RWPE1 (cell line): ENCODE data around the gene EFS.
"Not testable (repeated sequence)": the region's sequence is repeated elsewhere in the genome, so short reads cannot be mapped to it uniquely, and the experiment has no call there.

Source experiments
- CTCF ChIA-PET: fragments of 350-600 bp; sonication (Branson Sonifier 250); formaldehyde crosslinking; extraction: SDS; loops from one replicate; lab custom pipeline; 2021; lab: Yijun Ruan, JAX
- POLR2A ChIA-PET: fragments of 400-600 bp; formaldehyde crosslinking; extraction: SDS; loops from one replicate; lab custom pipeline; 2020; ENCODE audit warnings: antibody characterized with exemption; ENCODE audit not compliant: low non-redundant PET; lab: Yijun Ruan, JAX
- DNase-seq: peaks from one replicate; pipeline ENCODE4 v3.0.0; 2012; ENCODE audit warnings: low spot score
- H3K27ac ChIP-seq: fragments of 450-650 bp; 2 replicates; pipeline ENCODE4 v1.5.1; 2017
- TF ChIP-seq, protein P1 (sequence below): fragments of 450-650 bp; conservative IDR thresholded peaks from 2 replicates; pipeline ENCODE4 v1.5.1; 2017; ENCODE audit warnings: low read depth, mild to moderate bottlenecking

EFS gene

DNA sequence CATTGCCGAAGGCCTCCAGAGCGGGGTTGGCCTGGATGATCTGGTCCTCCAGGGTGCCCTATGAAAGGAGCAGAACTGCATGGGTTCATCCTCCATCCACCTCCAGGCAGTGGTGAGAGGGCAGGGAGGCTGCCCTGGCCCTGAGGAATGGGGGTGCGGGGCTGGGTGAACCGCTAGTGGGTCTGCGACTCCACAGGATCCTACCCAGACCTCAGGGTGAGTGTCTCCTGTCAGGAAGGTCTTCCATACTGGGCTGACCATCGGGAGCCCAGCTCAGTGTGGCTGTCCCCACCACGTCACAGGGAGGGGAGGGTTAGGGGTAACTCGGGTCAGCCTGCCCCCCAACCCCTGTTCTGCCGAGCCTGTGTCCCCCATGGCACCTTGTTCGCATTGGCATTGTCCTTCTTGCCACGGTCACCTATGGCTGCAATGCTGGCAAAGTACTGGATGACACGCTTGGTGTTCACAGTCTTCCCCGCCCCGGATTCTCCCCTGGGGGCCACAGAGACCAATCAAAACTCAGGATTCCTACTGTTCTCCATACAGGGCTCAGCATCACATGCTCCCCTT, 39.4 kb upstream of the EFS start:
- DNase-seq = no peak
- TF ChIP-seq, protein P1, sequence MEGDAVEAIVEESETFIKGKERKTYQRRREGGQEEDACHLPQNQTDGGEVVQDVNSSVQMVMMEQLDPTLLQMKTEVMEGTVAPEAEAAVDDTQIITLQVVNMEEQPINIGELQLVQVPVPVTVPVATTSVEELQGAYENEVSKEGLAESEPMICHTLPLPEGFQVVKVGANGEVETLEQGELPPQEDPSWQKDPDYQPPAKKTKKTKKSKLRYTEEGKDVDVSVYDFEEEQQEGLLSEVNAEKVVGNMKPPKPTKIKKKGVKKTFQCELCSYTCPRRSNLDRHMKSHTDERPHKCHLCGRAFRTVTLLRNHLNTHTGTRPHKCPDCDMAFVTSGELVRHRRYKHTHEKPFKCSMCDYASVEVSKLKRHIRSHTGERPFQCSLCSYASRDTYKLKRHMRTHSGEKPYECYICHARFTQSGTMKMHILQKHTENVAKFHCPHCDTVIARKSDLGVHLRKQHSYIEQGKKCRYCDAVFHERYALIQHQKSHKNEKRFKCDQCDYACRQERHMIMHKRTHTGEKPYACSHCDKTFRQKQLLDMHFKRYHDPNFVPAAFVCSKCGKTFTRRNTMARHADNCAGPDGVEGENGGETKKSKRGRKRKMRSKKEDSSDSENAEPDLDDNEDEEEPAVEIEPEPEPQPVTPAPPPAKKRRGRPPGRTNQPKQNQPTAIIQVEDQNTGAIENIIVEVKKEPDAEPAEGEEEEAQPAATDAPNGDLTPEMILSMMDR = no peak
- CTCF ChIA-PET = no interaction called here
- no peak overlapping the region for H3K27ac ChIP-seq
- POLR2A ChIA-PET = interaction anchor here (0.7 kb wide), 1 partner anchor 227 kb away, joined by 3 read pairs; no protein-coding TSS in a partner anchor

DNA sequence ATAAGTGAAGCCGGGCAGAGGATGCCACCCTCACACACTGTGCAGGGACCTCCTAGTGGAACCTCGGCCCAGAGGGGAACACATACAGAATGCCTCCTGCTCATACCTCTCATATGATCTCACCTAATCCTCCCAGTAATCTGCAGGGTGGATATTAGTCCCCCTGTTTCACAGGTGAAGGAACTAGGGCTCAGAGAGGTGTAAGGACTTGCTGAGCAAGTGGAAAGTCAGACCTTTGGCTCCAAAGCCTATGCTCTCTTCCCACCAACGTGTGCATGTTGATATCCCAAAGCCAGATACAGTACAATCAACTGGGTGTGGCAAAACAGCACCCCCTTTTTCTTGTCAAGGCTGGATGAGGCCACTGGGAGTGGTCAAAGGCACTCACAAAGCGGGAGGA, 38.9 kb upstream of the EFS start:
- ChIA-PET POLR2A (no interaction called here), CTCF (no interaction called here)
- H3K27ac ChIP-seq = no peak overlapping the region
- no peak for DNase-seq
- TF ChIP-seq, protein P1 = no peak

GRCh38 chr14:23403139-23403438, 38.1 kb upstream of the EFS start:
- POLR2A ChIA-PET = no interaction called here
- CTCF ChIA-PET = no interaction called here
- no peak for DNase-seq
- H3K27ac ChIP-seq = no peak overlapping the region
- TF ChIP-seq, protein P1 = no peak

DNA sequence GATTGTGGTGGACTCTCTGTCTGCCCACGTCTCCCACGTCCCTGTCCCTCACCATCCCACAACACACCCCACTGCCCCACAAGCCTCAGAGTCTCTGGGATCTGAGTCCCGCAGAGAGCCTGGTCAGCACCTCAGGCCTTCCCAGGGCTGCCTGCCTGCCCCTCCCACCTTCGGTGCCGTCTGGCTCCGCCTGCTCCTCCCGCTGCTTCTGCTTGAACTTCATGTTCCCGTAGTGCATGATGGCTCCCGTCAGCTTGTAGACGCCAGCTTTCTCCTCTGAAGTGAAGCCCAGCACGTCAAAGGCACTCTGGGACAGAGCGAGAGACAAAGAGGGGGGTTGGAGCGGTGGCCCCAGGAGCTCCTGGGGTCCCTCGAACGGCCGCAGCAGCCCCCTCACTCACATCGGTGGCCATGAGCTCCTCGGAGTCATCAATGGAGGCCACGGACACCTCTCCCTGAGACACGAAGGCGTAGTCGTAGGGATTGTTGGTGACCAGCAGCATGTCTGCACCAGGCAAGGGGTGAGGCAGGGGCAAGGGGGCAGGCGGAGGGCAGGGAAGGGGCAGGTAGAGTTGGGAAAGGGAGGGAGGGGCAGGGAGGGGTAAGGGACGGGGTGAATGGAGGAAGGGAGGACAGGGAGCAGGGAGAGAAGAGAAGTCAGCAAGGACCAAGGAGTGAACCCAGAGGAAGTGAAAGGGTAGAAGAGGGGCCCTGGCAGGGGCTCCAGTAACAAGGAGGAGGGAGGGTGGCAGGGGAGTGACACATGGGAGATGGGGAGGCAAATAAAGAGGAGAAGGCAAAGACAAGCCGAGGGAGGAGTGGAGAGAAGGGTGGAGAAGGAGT, 37.5 kb upstream of the EFS start:
- H3K27ac ChIP-seq = no peak overlapping the region
- CTCF ChIA-PET = no interaction called here
- POLR2A ChIA-PET = no interaction called here
- TF ChIP-seq, protein P1 = no peak
- no peak for DNase-seq

DNA sequence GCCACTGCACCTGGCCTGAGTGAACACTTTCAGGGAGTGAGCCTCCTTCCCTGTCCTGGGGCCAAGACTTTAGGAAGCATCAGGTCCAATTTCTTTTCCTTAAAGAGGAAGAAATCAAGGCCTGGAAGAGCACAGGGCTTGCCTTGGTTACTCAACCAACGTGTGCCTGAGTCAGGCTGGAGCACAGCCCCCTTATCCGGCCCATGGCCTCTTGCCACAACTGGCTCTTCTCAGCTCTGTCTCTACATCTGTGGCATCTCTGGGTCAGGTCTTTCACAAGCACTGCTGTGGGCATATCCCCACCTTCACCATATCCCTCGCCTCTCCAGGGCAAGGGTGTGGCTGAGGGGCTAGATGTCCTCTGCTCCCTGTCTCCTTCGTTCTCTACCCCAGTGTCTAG, 36.3 kb upstream of the EFS start:
- ChIA-PET POLR2A (no interaction called here), CTCF (no interaction called here)
- TF ChIP-seq, protein P1 = no peak
- H3K27ac ChIP-seq = no peak overlapping the region
- no peak for DNase-seq

DNA sequence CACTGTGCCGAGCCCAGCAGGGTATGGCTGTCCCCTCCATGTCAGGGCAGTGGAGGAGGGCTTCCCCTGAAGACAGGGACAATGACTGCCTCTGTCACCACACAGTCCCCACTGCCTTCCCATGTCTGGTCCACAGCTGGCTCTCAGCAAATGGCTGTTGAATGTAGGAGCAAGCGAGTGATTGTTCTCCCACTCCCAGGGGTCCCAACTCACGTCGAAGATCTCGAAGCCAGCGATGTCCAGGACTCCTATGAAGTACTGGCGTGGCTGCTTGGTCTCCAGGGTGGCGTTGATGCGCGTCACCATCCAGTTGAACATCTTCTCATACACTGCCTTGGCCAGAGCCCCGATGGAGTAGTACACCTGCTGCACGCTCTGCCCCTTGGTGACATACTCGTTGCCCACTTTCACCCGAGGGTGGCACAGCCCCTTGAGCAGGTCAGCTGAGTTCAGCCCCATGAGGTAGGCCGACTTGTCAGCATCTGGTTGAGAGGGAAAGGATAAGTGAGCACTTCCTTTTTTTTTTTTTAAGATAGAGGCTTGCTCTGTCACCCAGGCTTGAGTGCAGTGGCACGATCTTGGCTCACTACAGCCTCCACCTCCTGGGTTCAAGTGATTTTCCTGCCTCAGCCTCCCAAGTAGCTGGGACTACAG, 35.7 kb upstream of the EFS start:
- DNase-seq, POLR2A ChIA-PET, CTCF ChIA-PET, H3K27ac ChIP-seq: not testable (repeated sequence)

GRCh38 chr14:23399591-23399990, 34.6 kb upstream of the EFS start:
- TF ChIP-seq, protein P1 = no peak
- no peak for DNase-seq
- ChIA-PET POLR2A (no interaction called here), CTCF (no interaction called here)
- H3K27ac ChIP-seq = no peak overlapping the region
